Stimulated activated CD8-positive, alpha-beta memory T cell treated with anti-CD3 and anti-CD28 coated beads, Interleukin-2, amount 100 ng/mL, for 48 hours (primary cell): ENCODE measurements around the gene KRT33A.
"Not testable (repeated sequence)": the region's sequence is repeated elsewhere in the genome, so short reads cannot be mapped to it uniquely, and the experiment has no call there.

Source experiments
- DNase-seq, 2 donors: peaks; one replicate each; pipeline ENCODE4 v3.0.0-alpha.2; 2020; ENCODE audit warnings: low read depth in 2 of 2

Gene KRT33A

DNA sequence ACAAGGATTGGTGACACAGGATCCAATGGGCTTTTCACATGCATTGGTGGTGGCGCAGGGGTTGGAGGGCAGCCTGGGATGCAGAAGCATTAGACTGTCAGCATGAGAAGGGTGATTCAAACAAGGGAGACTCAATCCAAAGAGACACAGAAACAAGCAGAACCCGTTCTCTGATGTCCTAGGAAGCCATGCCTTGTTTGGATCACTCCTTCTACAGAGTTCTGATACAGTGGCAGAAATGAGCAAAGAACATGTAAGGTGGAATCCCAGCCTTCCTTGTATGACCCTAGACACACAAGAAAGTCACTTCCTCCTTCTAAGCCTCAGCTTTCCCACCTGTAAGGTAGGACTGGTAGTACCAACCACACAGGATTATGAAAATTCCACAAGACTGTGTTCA lies 13.3 kb upstream of the KRT33A start:
- no peak for DNase-seq

DNA sequence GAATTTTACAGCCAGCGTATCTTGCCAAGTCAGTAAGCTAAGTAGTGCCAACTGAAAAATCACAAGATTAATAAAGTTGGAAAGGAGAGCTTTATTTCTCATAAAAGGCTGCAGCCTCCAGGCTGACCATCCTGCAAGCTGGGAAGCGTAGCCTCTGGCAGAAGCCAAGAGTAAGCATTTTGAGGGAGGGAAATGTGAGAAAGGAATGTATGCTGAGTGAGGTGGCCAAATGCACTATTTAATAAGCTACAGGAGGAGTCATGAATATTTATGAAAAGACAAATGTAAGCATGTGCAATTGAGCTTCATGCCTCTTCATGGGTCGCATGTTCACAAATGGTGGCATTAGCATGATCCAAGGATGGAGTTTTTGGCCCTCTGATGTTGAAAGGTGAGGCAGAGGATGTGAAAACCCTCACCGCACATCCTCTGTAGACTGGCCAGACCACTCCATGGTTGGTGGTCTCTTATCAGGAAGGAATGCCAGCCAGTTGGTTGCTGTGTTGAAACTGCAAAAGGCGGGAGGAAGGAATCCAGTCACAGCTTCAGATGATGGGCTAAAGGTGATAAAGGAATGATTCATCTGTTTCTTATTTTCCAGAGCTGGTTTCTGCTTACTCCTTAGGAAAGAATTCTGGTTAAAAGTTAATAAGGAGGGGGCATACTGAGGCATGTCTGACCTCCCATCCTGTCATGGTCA lies 9.8 kb upstream of the KRT33A start:
- DNase-seq = no peak

DNA sequence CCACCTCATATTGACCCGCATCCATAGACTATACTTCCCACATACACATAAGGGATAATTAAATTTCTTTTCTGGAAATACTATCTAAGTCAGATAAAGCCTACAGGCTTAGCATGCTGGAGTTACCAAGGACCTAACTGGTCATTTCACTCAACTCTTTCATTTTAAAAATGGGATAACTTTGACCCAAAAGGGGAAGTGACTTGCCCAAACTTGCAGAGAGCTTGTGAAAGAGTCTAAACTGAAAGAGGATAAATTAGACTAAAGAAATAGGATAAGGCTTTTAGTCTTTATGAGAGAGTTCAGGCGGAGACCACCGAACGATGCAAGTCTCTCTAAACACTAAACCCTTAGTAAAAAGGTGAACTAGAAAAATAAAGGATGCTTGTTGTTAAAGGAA lies 3.9 kb upstream of the KRT33A start:
- DNase-seq = no peak

DNA sequence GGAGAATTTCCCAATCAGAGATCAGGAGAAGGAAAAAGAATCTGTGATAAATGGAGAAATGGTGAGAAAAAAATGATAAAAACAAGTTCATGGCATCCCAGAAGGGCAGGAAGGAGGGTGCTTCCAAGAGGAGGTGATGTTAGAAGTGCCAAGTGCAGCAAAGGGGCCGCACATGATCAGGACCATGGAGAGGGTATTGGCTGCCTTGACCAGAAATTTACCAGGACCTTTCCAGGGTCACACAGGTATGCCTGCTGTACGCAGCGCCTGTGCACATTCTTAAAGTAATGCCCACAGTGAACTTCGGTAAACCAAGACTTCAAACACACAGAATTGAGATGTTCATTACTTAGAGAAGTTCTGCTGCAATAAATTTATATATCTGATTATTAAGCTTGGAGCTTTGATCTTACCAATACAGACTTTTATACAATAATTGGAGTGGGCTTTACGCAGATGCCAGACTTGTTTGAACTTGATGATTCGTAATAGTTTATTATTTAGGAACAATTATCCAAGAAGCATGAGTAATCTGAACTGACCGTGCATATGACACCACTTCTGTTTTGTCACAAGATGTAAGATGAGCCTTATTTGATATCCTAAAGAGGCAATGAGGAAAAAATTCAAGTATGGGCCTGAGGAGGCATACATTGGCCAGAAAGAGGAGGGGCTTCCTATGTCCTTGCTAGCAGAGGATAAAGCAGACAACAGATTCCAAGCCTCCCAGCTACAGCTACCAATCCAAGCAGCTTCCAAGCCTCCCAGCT lies 2.2 kb upstream of the KRT33A start:
- no peak for DNase-seq

DNA sequence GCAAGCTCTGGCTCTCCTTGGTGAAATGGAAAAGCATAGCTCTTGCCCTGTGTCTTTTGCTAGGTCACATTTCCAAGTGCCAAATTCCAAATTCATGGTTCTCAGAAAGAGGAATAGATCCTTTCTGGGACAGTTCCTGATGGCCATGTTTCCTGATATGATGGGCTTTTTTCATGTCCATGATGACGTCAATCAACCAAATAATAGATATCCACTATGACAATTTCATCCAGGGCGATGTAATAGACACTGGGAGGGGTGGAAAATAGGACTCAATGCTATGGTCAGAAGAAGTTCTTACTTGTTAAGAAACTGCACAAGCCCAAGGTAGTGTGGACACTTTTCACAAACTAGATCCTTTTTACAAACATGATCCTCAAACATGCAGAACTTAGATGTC lies 549 bp upstream of the KRT33A start:
- no peak for DNase-seq

DNA sequence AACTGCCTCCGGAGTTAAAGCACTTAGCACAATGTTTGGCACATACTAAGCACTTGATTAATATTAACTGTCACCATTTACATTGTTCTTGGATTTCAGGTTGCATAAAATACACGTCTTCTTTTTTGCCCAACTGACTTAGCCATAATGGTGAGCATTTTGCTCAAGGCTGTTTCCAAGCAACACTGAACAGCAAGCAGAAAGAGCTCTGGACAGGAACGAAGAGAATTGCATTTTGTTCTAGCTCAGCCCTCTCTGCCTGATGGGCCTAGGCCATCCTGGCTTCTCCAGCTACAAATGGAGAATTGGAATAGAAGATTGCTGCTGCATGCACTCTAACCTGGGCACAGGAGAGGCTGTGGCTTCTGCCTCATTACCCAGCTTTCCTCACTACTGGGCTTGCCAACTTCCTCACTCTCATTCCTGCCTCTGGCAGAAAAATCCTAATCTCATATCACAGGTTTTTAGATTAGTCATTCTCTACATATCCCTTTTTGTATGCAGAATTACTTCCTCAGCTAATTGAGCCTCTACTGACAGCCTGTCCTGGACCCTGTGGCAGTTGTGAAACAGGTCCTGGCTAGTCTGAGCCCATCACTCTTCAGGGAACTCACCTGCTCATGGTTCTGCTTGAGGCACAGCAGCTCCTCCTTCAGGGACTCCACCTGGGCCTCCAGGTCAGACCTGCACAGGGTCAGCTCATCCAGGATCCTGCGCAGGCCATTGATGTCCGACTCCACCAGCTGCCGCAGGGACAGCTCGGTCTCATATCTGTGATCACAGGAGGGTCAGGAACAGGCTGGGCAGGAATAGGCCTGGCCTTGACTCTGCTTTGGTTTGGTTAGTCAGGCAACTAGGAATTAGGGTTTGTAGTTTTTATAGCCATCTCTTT lies 2.5 kb downstream of the KRT33A start:
- DNase-seq = no peak

DNA sequence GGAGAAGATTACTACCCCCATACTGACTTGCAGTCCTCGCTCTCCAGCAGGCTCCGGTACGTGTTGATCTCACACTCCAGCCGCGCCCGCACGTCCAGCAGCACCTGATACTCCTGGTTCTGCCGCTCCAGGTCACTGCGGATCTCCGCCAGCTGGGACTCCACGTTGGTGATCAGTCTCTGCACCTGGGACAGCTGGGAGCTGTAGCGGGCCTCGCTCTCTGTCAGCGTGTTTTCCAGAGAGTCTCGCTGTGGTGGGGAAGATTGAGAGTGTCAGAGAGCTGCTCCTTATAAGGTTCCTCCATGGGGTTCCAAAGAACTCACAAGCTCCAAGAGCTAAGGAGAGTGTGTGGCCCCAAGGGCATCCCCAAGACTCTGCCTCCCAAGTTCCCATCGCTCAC lies 4.2 kb downstream of the KRT33A start:
- not testable (repeated sequence) for DNase-seq

DNA sequence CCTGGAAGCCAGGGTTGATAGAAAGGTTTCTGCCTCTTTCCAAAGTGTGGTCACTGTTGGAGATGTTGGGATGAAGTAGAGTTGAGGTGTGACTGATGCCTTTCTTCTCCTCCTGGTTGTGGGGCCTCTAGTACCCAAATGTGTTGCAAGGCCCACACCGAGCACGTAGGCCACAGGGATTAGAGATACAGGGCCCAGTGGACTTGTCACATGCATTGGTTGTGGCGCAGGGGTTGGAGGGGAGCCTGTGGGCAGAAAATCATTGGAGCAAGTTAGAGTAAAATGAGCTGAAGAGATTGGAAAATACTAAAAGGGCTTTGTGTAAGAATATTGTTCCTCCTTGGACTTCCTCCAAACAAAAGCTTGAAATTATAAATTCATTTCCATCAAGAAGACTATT lies 4.6 kb downstream of the KRT33A start:
- DNase-seq = no peak

DNA sequence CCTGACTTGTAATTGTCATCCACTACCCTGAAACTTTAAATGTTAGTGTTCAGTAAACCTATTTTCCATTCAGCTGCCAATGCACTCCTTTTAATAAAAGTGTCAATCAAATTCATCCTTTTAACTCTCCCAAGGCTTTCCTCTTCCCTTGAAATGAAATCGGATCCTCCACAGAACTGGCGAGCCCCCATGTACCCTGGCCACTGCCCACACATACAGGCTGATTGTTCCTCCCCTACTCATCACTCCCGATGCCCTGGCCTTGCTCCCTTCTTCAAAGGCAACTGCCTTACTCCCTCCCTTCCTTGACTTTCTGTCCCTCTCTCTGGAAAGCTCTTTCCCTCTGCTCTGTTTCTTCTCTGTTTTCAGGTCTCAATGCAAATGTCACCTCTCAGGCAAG lies 7.6 kb downstream of the KRT33A start:
- no peak for DNase-seq

DNA sequence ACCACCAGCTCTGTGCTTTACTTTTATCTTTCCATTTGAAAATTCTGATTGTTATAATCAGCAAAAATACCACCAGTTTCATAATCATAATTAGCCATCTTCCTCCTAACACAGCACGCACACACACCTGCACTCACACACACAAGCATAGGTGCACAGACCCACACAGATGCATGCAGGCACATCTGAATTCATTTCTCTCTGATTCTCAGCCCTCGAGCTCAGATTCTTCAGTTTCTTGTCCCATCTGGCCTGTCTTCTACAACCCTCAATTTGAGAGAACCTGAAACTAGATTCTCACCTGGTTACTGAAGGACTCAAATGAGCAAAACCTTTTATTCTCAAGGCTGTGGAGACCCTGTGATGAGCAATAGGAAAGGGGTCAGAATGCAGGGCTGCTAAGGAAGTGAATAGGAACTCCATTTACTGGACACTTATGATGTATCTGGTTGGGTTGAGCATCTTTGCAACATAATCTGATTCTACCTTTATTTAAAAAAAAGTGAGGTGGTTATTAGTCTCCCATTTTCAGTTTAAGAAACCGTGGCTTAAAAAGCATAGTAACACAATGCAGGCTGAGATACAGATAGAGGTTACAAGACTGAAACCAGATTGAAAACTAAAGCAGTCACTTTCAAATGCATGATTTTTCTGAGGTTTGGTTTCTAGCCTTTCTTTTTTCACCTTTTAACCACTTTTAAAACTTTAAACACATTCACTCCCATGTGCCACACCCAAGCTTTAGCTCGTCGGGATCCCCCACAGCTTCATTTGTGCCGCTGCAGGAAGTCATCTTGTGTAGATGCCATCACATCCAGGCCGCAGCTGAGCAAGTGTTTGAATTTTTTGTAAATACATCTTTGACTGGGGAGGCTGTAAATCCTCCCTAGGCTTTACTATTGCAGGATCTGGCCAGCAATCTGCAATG lies 9.4 kb downstream of the KRT33A start:
- DNase-seq = peak; percentile 16 to 27

DNA sequence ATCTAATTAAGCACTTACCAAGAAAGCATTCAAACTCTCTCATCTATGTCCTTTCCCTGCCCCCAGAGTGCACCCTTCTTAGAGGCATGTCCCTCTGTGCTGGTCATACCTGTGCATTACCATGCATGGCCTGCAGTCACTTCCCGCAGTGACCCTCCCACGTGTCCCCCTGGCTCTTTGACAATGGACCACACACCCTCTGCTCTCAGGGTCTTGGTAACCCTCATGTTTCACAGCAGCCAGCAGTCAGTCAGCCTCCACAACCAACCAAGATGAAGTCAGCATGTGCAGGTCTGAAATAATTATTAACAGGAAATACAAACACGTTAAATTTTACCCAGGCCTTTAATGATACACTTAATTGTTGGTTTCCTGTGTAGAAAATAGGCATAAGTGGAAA lies 10.1 kb downstream of the KRT33A start:
- DNase-seq = no peak

DNA sequence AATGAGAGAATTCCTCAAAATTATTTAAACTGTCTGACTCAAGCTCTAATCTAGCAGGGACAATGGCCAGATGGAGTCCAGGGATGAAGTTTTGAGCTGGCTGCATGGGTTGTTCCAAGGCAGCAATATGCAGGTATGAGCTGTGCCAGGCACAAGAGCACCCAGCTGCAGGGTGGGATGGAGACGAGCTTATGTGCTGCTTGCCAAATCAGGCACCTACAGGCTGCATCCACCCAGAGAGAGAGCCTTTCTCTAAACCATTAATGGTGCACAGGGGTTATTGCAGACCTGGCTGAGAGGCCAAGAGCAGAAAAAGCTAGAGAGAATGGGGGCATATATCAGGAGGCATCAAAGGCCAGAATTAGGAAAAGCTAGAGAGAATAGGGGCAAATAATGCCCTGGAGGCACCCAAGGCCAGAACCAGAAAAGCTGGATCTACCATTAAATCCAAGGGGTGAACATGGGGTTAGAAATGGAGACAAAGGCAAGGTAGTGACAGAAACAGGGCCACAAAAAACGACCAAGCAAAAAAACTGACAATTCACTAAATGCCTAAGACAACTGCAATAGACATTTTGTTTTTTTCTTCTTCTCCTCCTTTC lies 11.0 kb downstream of the KRT33A start:
- DNase-seq = no peak

DNA sequence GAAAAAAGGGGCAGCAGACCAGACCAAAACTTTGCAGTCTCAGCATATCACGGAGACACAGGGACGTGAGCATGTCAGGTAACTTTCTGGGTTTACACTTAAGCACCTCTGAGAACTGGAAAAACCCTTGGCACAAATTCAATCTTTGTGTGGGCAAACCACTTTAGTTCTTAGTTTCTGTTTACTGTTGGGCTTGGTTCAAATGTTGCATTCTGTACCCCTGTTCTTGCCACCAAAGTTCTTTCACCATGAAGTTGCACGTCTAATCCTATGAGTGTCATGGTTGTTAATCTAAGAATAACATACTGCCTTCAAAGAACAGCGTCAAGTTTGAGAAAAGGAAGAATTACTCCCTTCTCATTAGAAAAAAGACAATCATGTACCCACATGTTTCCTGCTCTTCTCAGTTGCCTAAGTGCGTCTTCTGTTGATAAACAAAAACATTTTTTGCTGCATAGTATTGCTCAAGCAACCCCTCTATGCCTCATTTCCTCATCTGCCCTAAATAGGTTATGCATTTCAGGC lies 11.6 kb downstream of the KRT33A start:
- no peak for DNase-seq

DNA sequence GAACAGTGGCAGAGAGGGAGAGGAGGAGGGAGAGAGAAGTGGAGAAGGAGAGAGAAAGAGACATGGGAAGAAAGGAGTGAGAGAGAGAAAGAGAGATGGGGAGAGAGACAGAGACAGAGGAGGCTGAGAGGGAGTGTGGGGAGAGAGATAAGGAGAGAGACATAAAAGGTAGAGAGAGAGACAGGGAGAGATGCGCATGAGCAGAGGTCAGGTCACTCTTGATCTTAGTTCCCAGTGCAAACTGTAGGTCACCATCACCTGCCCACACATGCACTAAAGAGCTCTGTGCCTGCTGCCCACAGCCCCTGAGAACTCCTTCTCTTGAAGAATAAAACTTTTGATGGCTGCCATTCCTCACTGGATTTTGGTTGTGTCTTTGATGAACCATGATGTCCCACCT lies 14.9 kb downstream of the KRT33A start:
- DNase-seq = no peak

DNA sequence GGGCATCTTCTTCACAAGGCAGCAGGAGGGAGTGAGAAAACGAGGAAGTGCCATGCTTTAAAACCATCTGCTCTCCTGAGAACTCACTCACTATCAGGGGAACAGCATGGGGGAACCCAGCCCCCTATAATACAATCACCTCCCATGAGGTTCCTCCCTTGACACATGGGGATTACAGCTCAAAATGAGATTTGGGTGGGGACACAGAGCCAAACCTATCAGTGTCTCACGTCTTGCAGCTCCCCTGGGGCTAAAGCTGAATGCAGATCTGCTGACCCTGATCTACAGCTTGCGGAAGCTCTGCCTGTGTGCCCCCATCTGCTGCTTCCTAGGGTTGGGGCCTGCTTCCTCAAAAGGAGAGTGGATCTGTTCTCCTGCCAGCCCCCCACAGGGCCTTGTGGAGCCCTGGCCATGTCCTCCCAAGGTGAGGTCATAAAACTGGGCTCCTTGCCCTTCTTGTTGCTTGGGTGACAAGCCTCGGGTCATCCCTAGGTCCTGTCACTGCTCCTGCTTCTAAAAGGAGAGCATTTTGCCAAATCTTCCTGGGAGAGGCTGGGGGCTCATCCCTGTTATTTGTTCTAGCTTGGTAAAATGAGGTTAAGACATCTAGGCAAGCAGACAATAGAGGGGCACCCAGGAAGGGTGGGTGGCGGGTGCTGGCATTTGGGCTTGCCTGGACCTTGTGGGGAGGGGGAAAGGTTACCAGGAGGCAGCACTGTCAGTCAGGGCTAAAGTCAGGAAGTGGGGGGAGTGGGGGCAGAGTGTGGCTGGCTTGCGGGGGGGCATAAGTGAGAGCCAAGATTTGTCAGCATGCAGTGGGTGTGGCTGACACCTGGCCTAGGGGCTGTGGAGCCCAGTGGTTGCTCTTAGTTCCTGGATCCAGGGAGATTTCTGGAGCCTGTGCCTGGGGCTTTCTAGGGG lies 16.0 kb downstream of the KRT33A start:
- DNase-seq = no peak

DNA sequence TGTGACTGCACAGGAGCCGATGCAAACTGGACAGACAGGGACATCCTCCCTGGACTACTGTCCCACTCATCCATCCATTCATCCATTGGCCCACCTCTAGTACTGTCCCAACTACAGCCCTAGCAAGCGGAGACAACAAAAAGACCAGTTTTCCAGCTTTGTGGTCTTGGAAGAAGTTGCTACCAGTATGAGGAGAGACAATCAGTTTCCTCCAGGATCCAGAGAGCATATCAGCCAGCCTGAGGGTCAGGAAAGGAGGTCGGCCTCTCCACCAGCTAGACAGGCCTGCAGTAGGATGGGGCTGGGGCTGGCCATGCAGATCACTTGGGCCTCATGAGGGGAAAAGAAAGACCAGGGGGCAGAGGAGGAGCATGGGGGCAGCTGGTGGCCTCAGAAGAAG lies 16.8 kb downstream of the KRT33A start:
- no peak for DNase-seq

DNA sequence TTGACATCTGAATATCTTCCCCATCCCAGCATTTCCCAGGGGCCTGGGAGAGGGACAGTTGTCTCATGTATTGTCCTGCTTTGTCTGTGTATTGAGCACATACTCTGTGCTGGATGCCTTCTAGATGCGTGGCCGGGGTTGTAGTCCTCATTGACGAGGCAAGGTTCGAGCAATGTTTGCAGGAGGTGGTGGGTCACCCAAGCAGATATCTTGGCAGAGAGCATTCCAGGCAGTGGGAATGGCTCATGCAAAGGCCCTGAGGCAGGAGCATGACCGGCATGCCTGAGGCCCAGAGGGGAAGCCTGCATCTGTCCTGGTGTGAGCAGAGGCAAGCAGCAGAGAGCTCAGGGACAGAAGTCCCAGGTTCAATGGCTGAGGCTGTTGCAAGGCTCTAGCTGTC lies 17.5 kb downstream of the KRT33A start:
- no peak for DNase-seq

DNA sequence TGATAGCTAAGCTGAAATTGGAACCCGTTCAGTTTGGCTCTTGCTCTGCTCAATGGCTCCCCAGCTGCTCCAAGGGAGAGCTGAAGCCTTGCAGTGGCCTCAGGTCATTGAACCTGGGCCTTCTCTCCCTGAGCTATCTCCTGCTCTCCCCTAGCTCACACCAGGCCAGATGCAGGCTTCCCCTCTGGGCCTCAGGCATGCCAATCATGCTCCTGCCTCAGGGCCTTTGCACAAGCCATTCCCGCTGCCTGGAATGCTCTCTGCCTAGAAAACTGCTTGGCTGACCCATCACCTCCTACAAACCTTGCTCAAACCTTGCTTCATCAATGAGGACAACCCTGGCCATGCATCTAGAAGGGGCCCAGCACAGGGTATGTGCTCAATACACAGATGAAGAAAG lies 18.4 kb downstream of the KRT33A start:
- no peak for DNase-seq

DNA sequence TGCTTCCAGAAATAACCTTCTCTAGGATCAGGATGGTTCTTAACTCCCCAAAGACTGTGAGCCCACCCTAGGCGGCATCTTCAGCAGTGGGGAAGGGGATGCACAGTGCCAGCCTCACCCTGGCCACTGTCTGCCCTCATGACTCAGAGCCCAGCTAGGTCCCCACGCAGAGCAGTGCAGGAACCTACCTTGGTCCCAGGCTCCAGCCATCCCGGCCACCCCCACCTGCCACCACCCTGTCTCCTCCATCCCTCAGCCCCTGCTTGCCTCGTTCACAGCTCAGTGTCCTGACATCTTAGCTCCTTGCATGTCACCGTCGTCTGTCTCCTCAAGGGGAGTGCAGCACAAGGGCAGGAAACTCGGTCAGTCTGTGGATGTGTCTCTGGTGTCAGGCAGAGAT lies 19.0 kb downstream of the KRT33A start:
- no peak for DNase-seq
